ENCODE results near the gene TMEM229B. TPM values are rescaled to one million over a fixed set of nuclear protein-coding genes. Genes with fewer than 3 reads are reported as not detected.

Gene TMEM229B
- total RNA-seq, 1 experiment from 2014 or later = 1.6 TPM

- TF ChIP-seq EZH2 (IDR thresholded peaks at IDR 0.05; ENCODE audit: low read depth) = no peak
- no peak for TF ChIP-seq CTCF (conservative IDR thresholded peaks at IDR 0.05)
- Histone ChIP-seq H3K4me3 (no peak overlapping the region), H3K36me3 (ENCODE audit: low read depth) (no peaks in the 10 kb centered on the region), H3K27me3 (ENCODE audit: insufficient read depth, low read depth) (no peaks in the 10 kb centered on the region), H3K79me2 (ENCODE audit: low read depth) (no peaks in the 10 kb centered on the region), H2AFZ (no peak overlapping the region), H3K4me1 (replicated peaks; ENCODE audit: insufficient read depth) (peaks cover 35% of the 10 kb centered on the region), H3F3A (ENCODE audit: insufficient read depth, low read depth) (peaks cover 23% of the 10 kb centered on the region), H3K4me2 (no peak overlapping the region), H3K9me3 (ENCODE audit: insufficient read depth, low read depth) (no peaks in the 10 kb centered on the region), H3K9me2 (ENCODE audit: insufficient read depth) (no peaks in the 10 kb centered on the region), H3K27ac (no peak overlapping the region), H4K20me1 (ENCODE audit: insufficient read depth) (no peaks in the 10 kb centered on the region)
- ChIA-PET POLR2A (ENCODE audit: unreplicated experiment) (no interaction called here), CTCF (no interaction called here)
- DNase-seq = no peak
- BruUV-seq (replicated peaks) = no TSS peak
- intact Hi-C loops (cut with micrococcal nuclease; ENCODE audit: unreplicated experiment) = no loop called here
Measured at GRCh38 chr14:67421356-67422224, 66.9 kb downstream of the TMEM229B start.

Small RNA genes lying within 50 kb of the gene (microRNA-seq; reads per million reads assigned to microRNA genes)
- gene MIR5694 (ENCODE audit: borderline number of aligned reads, borderline replicate concordance) = not detected

Other genes with a start within 250 kb of the TMEM229B start
- 73.7 and 94.7 TPM in 2 replicates for gene PALS1, start 247.3 kb downstream of the TMEM229B start, total RNA-seq (2021)
- gene ATP6V1D, start 128.9 kb downstream of the TMEM229B start, total RNA-seq (2021) = 62.7 and 67.9 TPM in 2 replicates
- 144 and 146 TPM in 2 replicates for gene EIF2S1, start 128.4 kb downstream of the TMEM229B start, total RNA-seq (2021)
- gene PLEK2, start 76.6 kb downstream of the TMEM229B start, total RNA-seq (2021) = 32.7 and 46.0 TPM in 2 replicates
- 13.6 and 18.5 TPM in 2 replicates for gene PLEKHH1, start 44.6 kb upstream of the TMEM229B start, total RNA-seq (2021)
- gene PIGH, start 111.5 kb upstream of the TMEM229B start, total RNA-seq (2021) = 9.8 and 13.0 TPM in 2 replicates
- 8.6 and 10.2 TPM in 2 replicates for gene ARG2, start 131.2 kb upstream of the TMEM229B start, total RNA-seq (2021)
- gene VTI1B, start 185.9 kb upstream of the TMEM229B start, total RNA-seq (2021) = 131 and 148 TPM in 2 replicates
- gene RDH11, start 207.0 kb upstream of the TMEM229B start, total RNA-seq (2021) = 73.2 and 97.0 TPM in 2 replicates
- not detected in 2 replicates for gene RDH12, start 213.2 kb upstream of the TMEM229B start, total RNA-seq (2021)